Keratinocyte (primary cell): ENCODE results near the gene PCDHB4. TPM values are rescaled to one million over a fixed set of nuclear protein-coding genes. Genes with fewer than 3 reads are reported as not detected.

ENCODE experiments used
- DNase-seq: peaks from one replicate; pipeline ENCODE4 v3.0.0-alpha.2; 2011; ENCODE audit warnings: low read depth, missing footprints, low spot score
- FAIRE-seq: peaks from 2 replicates; lab custom pipeline; 2011; peaks lifted over from hg19 to GRCh38; lab: Jason Lieb, UNC
- H2AFZ ChIP-seq: 2 replicates; pipeline ENCODE4 v1.6.0; 2012; ENCODE audit warnings: low read length, control low read depth, inconsistent platforms; ENCODE audit not compliant: control insufficient read depth
- H3K27ac ChIP-seq: 2 replicates; pipeline ENCODE4 v1.5.1; 2011; ENCODE audit warnings: low read length; ENCODE audit not compliant: control insufficient read depth, insufficient read depth
- H3K27me3 ChIP-seq: 3 replicates; pipeline ENCODE4 v1.6.0; 2011; ENCODE audit warnings: low read length; ENCODE audit not compliant: control insufficient read depth, insufficient read depth; ENCODE audit errors: extremely low read depth
- H3K36me3 ChIP-seq, 2 experiments: 2 replicates in 1 of 2; 3 replicates in 1 of 2; pipeline ENCODE4 v1.5.1; 2011; ENCODE audit warnings: low read length in 2 of 2, mild to moderate bottlenecking in 1 of 2; ENCODE audit not compliant: control insufficient read depth in 2 of 2, insufficient read depth in 2 of 2; ENCODE audit errors: extremely low read depth in 1 of 2
- H3K4me1 ChIP-seq: 3 replicates; pipeline ENCODE4 v1.5.1; 2011; ENCODE audit warnings: low read length; ENCODE audit not compliant: control insufficient read depth, insufficient read depth; ENCODE audit errors: extremely low read depth
- H3K4me2 ChIP-seq: 3 replicates; pipeline ENCODE4 v1.6.0; 2011; ENCODE audit warnings: low read depth, low read length; ENCODE audit not compliant: control insufficient read depth, insufficient read depth; ENCODE audit errors: extremely low read depth
- H3K4me3 ChIP-seq, 3 experiments: fragments of 200-600 bp in 1 of 3; sonication (generic) in 1 of 3; 2 replicates in 2 of 3; 3 replicates in 1 of 3; pipeline ENCODE4 v1.5.1; 2011 to 2016; ENCODE audit warnings: low read length in 3 of 3, mild to moderate bottlenecking in 3 of 3, control low read depth in 2 of 3, inconsistent platforms in 1 of 3, low read depth in 1 of 3, mixed read lengths in 1 of 3, mixed run types in 1 of 3, moderate library complexity in 1 of 3; ENCODE audit not compliant: control insufficient read depth in 2 of 3, insufficient read depth in 2 of 3; ENCODE audit errors: extremely low read depth in 1 of 3
- H3K79me2 ChIP-seq: 2 replicates; pipeline ENCODE4 v1.6.0; 2012; ENCODE audit warnings: low read length; ENCODE audit not compliant: control insufficient read depth, insufficient read depth
- H3K9ac ChIP-seq: 3 replicates; pipeline ENCODE4 v1.6.0; 2011; ENCODE audit warnings: low read length; ENCODE audit not compliant: control insufficient read depth, insufficient read depth; ENCODE audit errors: extremely low read depth
- H3K9me1 ChIP-seq: 3 replicates; pipeline ENCODE4 v1.6.0; 2011; ENCODE audit warnings: low read length; ENCODE audit not compliant: control insufficient read depth, insufficient read depth; ENCODE audit errors: extremely low read depth
- H3K9me3 ChIP-seq: 2 replicates; pipeline ENCODE4 v1.5.1; 2012; ENCODE audit warnings: low read depth, low read length; ENCODE audit not compliant: control insufficient read depth
- H4K20me1 ChIP-seq: 3 replicates; pipeline ENCODE4 v1.6.0; 2011; ENCODE audit warnings: low read length; ENCODE audit not compliant: control insufficient read depth, insufficient read depth; ENCODE audit errors: extremely low read depth
- CTCF ChIP-seq, 3 experiments: IDR thresholded peaks in 1 of 3; conservative IDR thresholded peaks in 1 of 3; optimal IDR thresholded peaks in 1 of 3; 2 replicates in 2 of 3; 3 replicates in 1 of 3; pipeline versions ENCODE3 to v1.5.1; 2011; ENCODE audit warnings: low read length in 3 of 3, mild to moderate bottlenecking in 3 of 3, moderate library complexity in 2 of 3, control low read depth in 1 of 3, inconsistent platforms in 1 of 3; ENCODE audit not compliant: insufficient read depth in 2 of 3; ENCODE audit errors: extremely low read depth in 1 of 3
- EZH2 ChIP-seq: IDR thresholded peaks from one replicate; pipeline ENCODE4 v1.6.1; 2012; ENCODE audit warnings: inconsistent platforms, mild to moderate bottlenecking, low read length, moderate library complexity
- dilution Hi-C: fragments of 300-500 bp; cut with MboI; formaldehyde crosslinking; loops from one replicate; pipeline ENCODE4 v1.7.0; 2020; ENCODE audit warnings: low sequenced_read_pairs; ENCODE audit not compliant: extremely low pct_ligation_motif_present
- polyA minus RNA-seq, 3 experiments: library from RNA; depleted of rRNA, polyadenylated mRNA; stranded (reverse); fragments of >200 nt; gene quantifications; 1 replicate in 1 of 3; 2 replicates in 1 of 3; 3 replicates in 1 of 3; pipeline ENCODE4 v1.2.3, GENCODE V29; 2011
- polyA plus RNA-seq, 5 experiments: library from polyadenylated mRNA; depleted of rRNA in 3 of 5; stranded (reverse) in 3 of 5; stranded (forward) in 1 of 5; unstranded in 1 of 5; fragments of >200 nt; gene quantifications; 1 replicate in 1 of 5; 2 replicates in 3 of 5; 3 replicates in 1 of 5; pipeline versions ENCODE4 v1.2.1 to v1.2.3, GENCODE V29; 2011 to 2012; ENCODE audit warnings: missing spikeins in 2 of 5, low read depth in 1 of 5, low replicate concordance in 1 of 5

The PCDHB4 gene
- polyA plus RNA-seq: 0.04 to 0.05 TPM in 2 of 3 replicates, not detected in the other
- polyA plus RNA-seq (2011; ENCODE audit: low read depth): not detected
- not detected in 2 replicates for polyA plus RNA-seq (2011; cell fraction: cytosol; rRNA removed)
- polyA plus RNA-seq (2011; cell fraction: nucleus; rRNA removed): 0.08 and 0.13 TPM in 2 replicates
- polyA plus RNA-seq (2012; ENCODE audit: low replicate concordance): 0.06 TPM in 1 of 2 replicates, not detected in the other
- polyA minus RNA-seq: 0.10 TPM in 1 of 3 replicates, not detected in the others
- not detected for polyA minus RNA-seq (2011; cell fraction: cytosol; rRNA and poly(A)+ RNA removed)
- 0.11 TPM in 1 of 2 replicates, not detected in the other for polyA minus RNA-seq (2011; cell fraction: nucleus; rRNA and poly(A)+ RNA removed)

- H3K4me3 ChIP-seq: no peak within 1 kb of the TSS
- H3K27ac ChIP-seq: no peak within 1 kb of the TSS
- no peaks in the 10 kb centered on the region for H3K36me3 ChIP-seq
- no peak within 1 kb of the TSS for H3K9ac ChIP-seq
- H3K27me3 ChIP-seq: no peaks in the 10 kb centered on the region
- no peaks in the 10 kb centered on the region for H4K20me1 ChIP-seq
- DNase-seq (no peak), FAIRE-seq (no peak)
- dilution Hi-C loops: no loop called here
- no peaks in the 10 kb centered on the region for H3K79me2 ChIP-seq
- H3K4me2 ChIP-seq: no peak within 1 kb of the TSS
- H3K9me1 ChIP-seq: no peaks in the 10 kb centered on the region
- no peaks in the 10 kb centered on the region for H3K4me1 ChIP-seq
- H3K9me3 ChIP-seq: no peaks in the 10 kb centered on the region
- no peak within 1 kb of the TSS for H2AFZ ChIP-seq
- TF ChIP-seq EZH2: no peak
- TF ChIP-seq CTCF (optimal IDR thresholded peaks at IDR 0.05 in 1 of 3, IDR thresholded peaks at IDR 0.05 in 1 of 3, conservative IDR thresholded peaks at IDR 0.05 in 1 of 3; ENCODE audit: extremely low read depth in 1 of 3, insufficient read depth in 2 of 3, low read length in 3 of 3): no peak
These were observed at the start of gene PCDHB4 for GRCh38 chr5:141121563-141121962. PCDHB4 (plus strand) TSS chr5:141121818; CDS start chr5:141121999, 181 bp downstream.

DNA sequence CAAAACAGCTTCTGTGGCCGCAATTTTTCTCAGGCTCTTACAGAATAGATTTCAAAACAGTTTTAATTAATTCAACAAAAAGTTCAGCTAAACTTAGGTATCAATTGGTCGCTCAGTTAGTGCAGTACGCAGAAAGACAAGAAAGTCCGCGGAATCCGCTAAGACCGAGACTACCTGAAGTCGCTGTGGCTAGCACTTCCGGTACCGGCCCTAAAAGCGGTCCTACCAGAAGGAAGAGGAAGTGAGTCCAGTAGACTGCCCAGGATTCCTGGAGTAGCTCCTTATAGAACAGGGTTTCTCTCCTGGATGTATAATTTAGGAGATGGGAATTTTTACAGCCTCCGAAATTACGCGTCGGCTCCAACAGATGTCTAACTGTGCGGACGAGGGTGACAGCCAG, 43.8 kb upstream of the PCDHB4 start:
- no peaks in the 10 kb centered on the region for H4K20me1 ChIP-seq
- H3K9me3 ChIP-seq: no peaks in the 10 kb centered on the region
- no peak overlapping the region for H3K27ac ChIP-seq
- H3K9me1 ChIP-seq: no peaks in the 10 kb centered on the region
- no peak overlapping the region for H3K4me2 ChIP-seq
- no peak overlapping the region for H2AFZ ChIP-seq
- DNase-seq (no peak), FAIRE-seq (no peak)
- H3K79me2 ChIP-seq: no peaks in the 10 kb centered on the region
- dilution Hi-C loops: no loop called here
- no peak overlapping the region for H3K9ac ChIP-seq
- no peak for TF ChIP-seq EZH2
- no peak for TF ChIP-seq CTCF (optimal IDR thresholded peaks at IDR 0.05 in 1 of 3, IDR thresholded peaks at IDR 0.05 in 1 of 3, conservative IDR thresholded peaks at IDR 0.05 in 1 of 3; ENCODE audit: extremely low read depth in 1 of 3, insufficient read depth in 2 of 3, low read length in 3 of 3)
- no peak overlapping the region for H3K4me3 ChIP-seq
- no peaks in the 10 kb centered on the region for H3K36me3 ChIP-seq
- no peaks in the 10 kb centered on the region for H3K27me3 ChIP-seq
- H3K4me1 ChIP-seq: no peaks in the 10 kb centered on the region
